WTC11 (cell line): ENCODE results near the gene INO80B. TPM values are rescaled to one million over a fixed set of nuclear protein-coding genes. Genes with fewer than 3 reads are reported as not detected.

Source experiments
- AR ChIP-seq: fragments of 250-450 bp; sonication (Bioruptor Pico); IDR thresholded peaks from 2 replicates; pipeline ENCODE4 v1.9.0; 2021; ENCODE audit warnings: mild to moderate bottlenecking
- ATF1 ChIP-seq: sonication (generic); formaldehyde crosslinking; IDR thresholded peaks from 2 replicates; pipeline ENCODE4 v1.8.1; 2023; ENCODE audit warnings: mild to moderate bottlenecking, moderate library complexity, missing genetic modification reagents
- CBFB ChIP-seq: sonication (generic); formaldehyde crosslinking; IDR thresholded peaks from 2 replicates; pipeline ENCODE4 v1.8.1; 2022; ENCODE audit warnings: mild to moderate bottlenecking, low read depth, missing genetic modification reagents
- CREB1 ChIP-seq: sonication (generic); formaldehyde crosslinking; IDR thresholded peaks from 2 replicates; pipeline ENCODE4 v1.8.0; 2023; ENCODE audit warnings: mild to moderate bottlenecking, missing genetic modification reagents
- E2F4 ChIP-seq: sonication (generic); formaldehyde crosslinking; IDR thresholded peaks from 2 replicates; pipeline ENCODE4 v1.8.1; 2022; ENCODE audit warnings: low read depth, mild to moderate bottlenecking, moderate library complexity, missing genetic modification reagents, borderline replicate concordance
- FOXJ3 ChIP-seq: sonication (generic); formaldehyde crosslinking; IDR thresholded peaks from 2 replicates; pipeline ENCODE4 v1.9.0; 2021; ENCODE audit warnings: missing genetic modification reagents, mild to moderate bottlenecking, borderline replicate concordance
- FOXK1 ChIP-seq: sonication (generic); formaldehyde crosslinking; IDR thresholded peaks from 2 replicates; pipeline ENCODE4 v1.8.0; 2022; ENCODE audit warnings: mild to moderate bottlenecking, moderate library complexity, missing genetic modification reagents
- FOXP4 ChIP-seq: sonication (generic); formaldehyde crosslinking; IDR thresholded peaks from 2 replicates; pipeline ENCODE4 v1.8.0; 2022; ENCODE audit warnings: mild to moderate bottlenecking, missing genetic modification reagents
- GABPB1 ChIP-seq: sonication (generic); formaldehyde crosslinking; IDR thresholded peaks from 2 replicates; pipeline ENCODE4 v1.8.1; 2023; ENCODE audit warnings: mild to moderate bottlenecking, missing genetic modification reagents
- GRHL2 ChIP-seq: fragments of 250-450 bp; sonication (Bioruptor Pico); IDR thresholded peaks from 2 replicates; pipeline ENCODE4 v1.8.0; 2022; ENCODE audit warnings: mild to moderate bottlenecking, moderate library complexity; ENCODE audit not compliant: insufficient replicate concordance, severe bottlenecking
- HMGXB4 ChIP-seq: sonication (generic); formaldehyde crosslinking; IDR thresholded peaks from 2 replicates; pipeline ENCODE4 v1.8.1; 2023; ENCODE audit warnings: mild to moderate bottlenecking, moderate library complexity, missing genetic modification reagents
- JAZF1 ChIP-seq: fragments of 250-450 bp; sonication (Bioruptor Pico); IDR thresholded peaks from 2 replicates; pipeline ENCODE4 v1.9.0; 2021; ENCODE audit warnings: moderate library complexity, mild to moderate bottlenecking, inconsistent platforms
- NFE2L1 ChIP-seq: sonication (generic); formaldehyde crosslinking; IDR thresholded peaks from 2 replicates; pipeline ENCODE4 v1.8.1; 2023; ENCODE audit warnings: missing genetic modification reagents
- NR1H2 ChIP-seq: sonication (generic); formaldehyde crosslinking; IDR thresholded peaks from 2 replicates; pipeline ENCODE4 v1.9.0; 2021; ENCODE audit warnings: mild to moderate bottlenecking, moderate library complexity, missing genetic modification reagents
- NR3C1 ChIP-seq: sonication (generic); formaldehyde crosslinking; conservative IDR thresholded peaks from 2 replicates; pipeline ENCODE4 v1.8.1; 2023; ENCODE audit warnings: low read depth, mild to moderate bottlenecking, missing genetic modification reagents
- PRRX2 ChIP-seq: fragments of 250-450 bp; sonication (Bioruptor Pico); IDR thresholded peaks from 2 replicates; pipeline ENCODE4 v1.8.0; 2021; ENCODE audit warnings: mild to moderate bottlenecking
- RORB ChIP-seq: fragments of 250-450 bp; sonication (Bioruptor Pico); IDR thresholded peaks from 2 replicates; pipeline ENCODE4 v1.9.0; 2021; ENCODE audit warnings: mild to moderate bottlenecking
- SMAD3 ChIP-seq: sonication (generic); formaldehyde crosslinking; IDR thresholded peaks from 2 replicates; pipeline ENCODE4 v1.8.0; 2022; ENCODE audit warnings: missing genetic modification reagents, mild to moderate bottlenecking, borderline replicate concordance
- ZMAT4 ChIP-seq: fragments of 250-450 bp; sonication (Bioruptor Pico); IDR thresholded peaks from 2 replicates; pipeline ENCODE4 v1.9.0; 2021; ENCODE audit warnings: mild to moderate bottlenecking
- ZNF138 ChIP-seq: sonication (generic); formaldehyde crosslinking; conservative IDR thresholded peaks from 2 replicates; pipeline ENCODE4 v1.8.1; 2022; ENCODE audit warnings: mild to moderate bottlenecking, moderate library complexity, missing genetic modification reagents
- ZNF219 ChIP-seq: sonication (generic); formaldehyde crosslinking; IDR thresholded peaks from 2 replicates; pipeline ENCODE4 v1.8.0; 2023; ENCODE audit warnings: missing genetic modification reagents, mild to moderate bottlenecking, borderline replicate concordance
- ZNF263 ChIP-seq: sonication (generic); formaldehyde crosslinking; IDR thresholded peaks from 2 replicates; pipeline ENCODE4 v1.8.1; 2022; ENCODE audit warnings: low read depth, mild to moderate bottlenecking, moderate library complexity, missing genetic modification reagents
- total RNA-seq: library from RNA; stranded (reverse); gene quantifications from 3 replicates; pipeline ENCODE4 v1.2.3, GENCODE V29; 2021

The INO80B gene
- total RNA-seq, 1 experiment from 2014 or later = 20.2 TPM

- peak; percentile 65; the same call in 1 of the 2 replicates for TF ChIP-seq ZNF138 (CRISPR knock-in tag)
- TF ChIP-seq CREB1 (CRISPR knock-in tag) = no peak
- TF ChIP-seq ATF1 (CRISPR knock-in tag) = no peak
- TF ChIP-seq NR3C1 = no peak
- TF ChIP-seq NFE2L1 (CRISPR knock-in tag) = peak; percentile 80; the same call in 1 of the 2 replicates
- TF ChIP-seq FOXJ3 = no peak
- no peak for TF ChIP-seq ZNF263 (CRISPR knock-in tag)
- no peak for TF ChIP-seq PRRX2 (CRISPR knock-in tag)
- peak; percentile 70; the same call in 1 of the 2 replicates for TF ChIP-seq FOXP4
- TF ChIP-seq JAZF1 (CRISPR knock-in tag) = no peak
- no peak for TF ChIP-seq CBFB (CRISPR knock-in tag)
- TF ChIP-seq E2F4 (CRISPR knock-in tag) = 0 out of 2 replicates have a peak, but pooled peaks have one; percentile 36
- no peak for TF ChIP-seq NR1H2 (CRISPR knock-in tag)
- no peak for TF ChIP-seq RORB (CRISPR knock-in tag)
- peak; percentile 43; the same call in 1 of the 2 replicates for TF ChIP-seq SMAD3 (CRISPR knock-in tag)
- TF ChIP-seq ZMAT4 (CRISPR knock-in tag) = no peak
- TF ChIP-seq HMGXB4 (CRISPR knock-in tag) = peak; percentile 60; the same call in 1 of the 2 replicates
- TF ChIP-seq GRHL2 (CRISPR knock-in tag) = no peak
- no peak for TF ChIP-seq ZNF219
- TF ChIP-seq AR = peak; percentile 47; the same call in 1 of the 2 replicates
- TF ChIP-seq GABPB1 (CRISPR knock-in tag) = no peak
- peak; percentile 55; the same call in 1 of the 2 replicates for TF ChIP-seq FOXK1 (CRISPR knock-in tag)
- TF ChIP-seq, all 79 proteins: peak for 22
Observed at GRCh38 chr2:74497777-74498499, 43.1 kb downstream of the INO80B start (continued).
